ENCODE data around the gene UCK2. TPM values are rescaled to one million over a fixed set of nuclear protein-coding genes. Genes with fewer than 3 reads are reported as not detected.

The UCK2 gene
- total RNA-seq, 1 experiment from 2014 or later: 67.2 TPM

DNA sequence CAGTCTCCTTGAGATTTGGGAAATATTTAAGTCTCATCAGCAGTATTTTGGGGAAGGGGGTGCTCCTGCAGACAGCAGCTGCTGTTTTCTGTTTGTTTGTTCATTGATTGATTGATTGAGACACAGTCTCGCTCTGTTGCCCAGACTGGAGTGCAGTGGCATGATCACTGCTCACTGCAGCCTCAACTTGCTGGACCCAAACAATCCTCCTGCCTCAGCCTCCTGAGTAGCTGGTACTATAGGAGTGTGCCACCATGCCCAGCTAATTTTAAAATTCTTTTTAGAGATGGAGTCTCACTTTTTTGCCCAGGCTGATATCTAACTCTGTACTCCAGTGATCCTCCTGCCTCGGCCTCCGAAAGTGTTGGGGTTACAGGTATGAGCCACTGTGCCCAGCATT is 18.2 kb downstream of the UCK2 start:
- no TSS peak for BruUV-seq (replicated peaks)
- ChIA-PET POLR2A (no interaction called here), CTCF (interaction anchor here (0.6 to 0.8 kb wide), 2 partner anchors 17 to 79 kb away, joined by 3 read pairs; no protein-coding TSS in a partner anchor)
- H3K36me3 ChIP-seq (ENCODE audit: control insufficient read depth, insufficient read depth, low read length): no peaks in the 10 kb centered on the region
- H3K4me3 ChIP-seq (ENCODE audit: low read depth, low read length): no peak overlapping the region
- TF ChIP-seq, protein P1, sequence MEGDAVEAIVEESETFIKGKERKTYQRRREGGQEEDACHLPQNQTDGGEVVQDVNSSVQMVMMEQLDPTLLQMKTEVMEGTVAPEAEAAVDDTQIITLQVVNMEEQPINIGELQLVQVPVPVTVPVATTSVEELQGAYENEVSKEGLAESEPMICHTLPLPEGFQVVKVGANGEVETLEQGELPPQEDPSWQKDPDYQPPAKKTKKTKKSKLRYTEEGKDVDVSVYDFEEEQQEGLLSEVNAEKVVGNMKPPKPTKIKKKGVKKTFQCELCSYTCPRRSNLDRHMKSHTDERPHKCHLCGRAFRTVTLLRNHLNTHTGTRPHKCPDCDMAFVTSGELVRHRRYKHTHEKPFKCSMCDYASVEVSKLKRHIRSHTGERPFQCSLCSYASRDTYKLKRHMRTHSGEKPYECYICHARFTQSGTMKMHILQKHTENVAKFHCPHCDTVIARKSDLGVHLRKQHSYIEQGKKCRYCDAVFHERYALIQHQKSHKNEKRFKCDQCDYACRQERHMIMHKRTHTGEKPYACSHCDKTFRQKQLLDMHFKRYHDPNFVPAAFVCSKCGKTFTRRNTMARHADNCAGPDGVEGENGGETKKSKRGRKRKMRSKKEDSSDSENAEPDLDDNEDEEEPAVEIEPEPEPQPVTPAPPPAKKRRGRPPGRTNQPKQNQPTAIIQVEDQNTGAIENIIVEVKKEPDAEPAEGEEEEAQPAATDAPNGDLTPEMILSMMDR (IDR thresholded peaks at IDR 0.05; ENCODE audit: insufficient read depth in 1 of 2, low read depth in 1 of 2, low read length in 1 of 2, severe bottlenecking in 1 of 2, unreplicated experiment in 1 of 2): no peak
- H3K4me1 ChIP-seq: peaks cover 19% of the 10 kb centered on the region; the same call in 1 of the 2 replicates
- H3K4me1 Mint-ChIP-seq (ENCODE audit: low read depth, unreplicated experiment): peaks cover 25% of the 10 kb centered on the region
- H3K9me3 Mint-ChIP-seq (ENCODE audit: unreplicated experiment): no peaks in the 10 kb centered on the region
- DNase-seq: no peak
- H3K9me3 ChIP-seq: no peaks in the 10 kb centered on the region
- H3K27me3 ChIP-seq (replicated peaks; ENCODE audit: control insufficient read depth, insufficient read depth, low read length): no peaks in the 10 kb centered on the region
- H3K36me3 Mint-ChIP-seq (ENCODE audit: insufficient read depth, unreplicated experiment): no peaks in the 10 kb centered on the region
- H3K4me3 Mint-ChIP-seq (ENCODE audit: unreplicated experiment): no peak overlapping the region
- no peak overlapping the region for H3K27ac Mint-ChIP-seq (ENCODE audit: unreplicated experiment)
- intact Hi-C loops (cut with micrococcal nuclease; ENCODE audit: unreplicated experiment): no loop called here
- no peaks in the 10 kb centered on the region for H3K27me3 Mint-ChIP-seq (ENCODE audit: insufficient read depth, unreplicated experiment)

DNA sequence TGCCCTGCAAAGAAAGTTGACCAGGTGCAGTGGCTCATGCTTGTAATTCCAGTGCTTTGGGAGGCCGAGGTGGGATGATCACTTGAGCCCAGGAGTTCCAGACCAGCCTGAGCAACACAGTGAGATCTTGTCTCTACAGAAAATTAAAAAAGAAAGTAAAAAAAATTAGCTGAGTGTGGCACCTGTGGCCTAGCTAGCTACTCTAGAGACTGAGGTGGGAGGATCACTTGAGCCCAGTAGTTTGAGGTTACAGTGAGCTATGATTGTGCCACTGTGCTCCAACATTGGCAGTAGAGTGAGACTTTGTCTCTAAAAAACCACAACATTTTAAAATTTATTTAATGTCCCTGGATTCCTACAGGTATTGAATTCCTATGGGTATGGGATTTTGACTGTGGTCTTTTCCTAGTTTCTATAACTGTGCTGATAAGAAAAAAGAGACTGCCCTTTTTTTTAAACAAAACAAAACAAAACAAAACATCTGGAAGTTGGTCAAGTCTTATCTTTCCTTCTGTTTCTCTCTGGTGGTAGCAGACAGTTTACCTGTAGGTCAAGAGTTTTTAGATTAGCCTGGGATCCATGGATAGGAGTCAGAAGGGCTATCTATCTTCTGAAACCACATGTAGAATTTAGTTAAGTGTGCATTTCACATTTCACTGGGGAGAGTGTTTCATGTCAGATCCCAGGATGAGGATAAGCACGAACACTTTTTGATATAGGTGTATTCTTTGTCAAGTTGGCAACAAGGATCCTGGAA is 18.8 kb downstream of the UCK2 start:
- ChIA-PET CTCF (no interaction called here), POLR2A (no interaction called here)
- H3K4me3 ChIP-seq (ENCODE audit: low read depth, low read length): no peak overlapping the region
- Mint-ChIP-seq H3K27me3 (ENCODE audit: insufficient read depth, unreplicated experiment) (no peaks in the 10 kb centered on the region), H3K36me3 (ENCODE audit: insufficient read depth, unreplicated experiment) (no peaks in the 10 kb centered on the region), H3K4me1 (ENCODE audit: low read depth, unreplicated experiment) (peaks cover 25% of the 10 kb centered on the region), H3K4me3 (ENCODE audit: unreplicated experiment) (no peak overlapping the region), H3K9me3 (ENCODE audit: unreplicated experiment) (no peaks in the 10 kb centered on the region), H3K27ac (ENCODE audit: unreplicated experiment) (no peak overlapping the region)
- BruUV-seq (replicated peaks): no TSS peak
- intact Hi-C loops (cut with micrococcal nuclease; ENCODE audit: unreplicated experiment): no loop called here
- no peak for DNase-seq
- TF ChIP-seq, protein P1 (IDR thresholded peaks at IDR 0.05; ENCODE audit: insufficient read depth in 1 of 2, low read depth in 1 of 2, low read length in 1 of 2, severe bottlenecking in 1 of 2, unreplicated experiment in 1 of 2): no peak
- no peaks in the 10 kb centered on the region for H3K9me3 ChIP-seq
- no peaks in the 10 kb centered on the region for H3K36me3 ChIP-seq (ENCODE audit: control insufficient read depth, insufficient read depth, low read length)
- H3K27me3 ChIP-seq (replicated peaks; ENCODE audit: control insufficient read depth, insufficient read depth, low read length): no peaks in the 10 kb centered on the region
- H3K4me1 ChIP-seq: peaks cover 16% of the 10 kb centered on the region; the same call in 1 of the 2 replicates

DNA sequence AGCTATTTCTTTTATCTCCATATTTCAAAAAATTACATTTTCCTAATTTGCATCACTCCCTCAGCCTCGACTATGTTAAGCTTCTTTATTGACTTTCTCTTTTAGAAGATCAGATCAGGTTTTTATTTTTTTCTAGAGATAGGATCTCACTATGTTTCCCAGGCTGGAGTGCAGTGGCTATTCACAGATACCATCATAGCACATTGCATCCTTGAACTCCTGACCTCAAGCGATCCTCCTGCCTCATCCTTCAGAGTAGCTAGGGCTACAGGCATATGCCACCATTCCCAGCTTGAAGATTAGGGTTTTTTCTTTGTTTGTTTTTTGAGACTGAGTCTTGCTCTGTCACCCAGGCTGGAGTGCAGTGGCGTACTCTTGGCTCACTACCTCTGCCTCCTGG is 20.1 kb downstream of the UCK2 start:
- no TSS peak for BruUV-seq (replicated peaks)
- POLR2A ChIA-PET: no interaction called here
- Histone ChIP-seq H3K4me3 (ENCODE audit: low read depth, low read length) (no peak overlapping the region), H3K4me1 (peaks cover 3% of the 10 kb centered on the region; the same call in 1 of the 2 replicates), H3K27me3 (replicated peaks; ENCODE audit: control insufficient read depth, insufficient read depth, low read length) (no peaks in the 10 kb centered on the region), H3K9me3 (no peaks in the 10 kb centered on the region), H3K36me3 (ENCODE audit: control insufficient read depth, insufficient read depth, low read length) (no peaks in the 10 kb centered on the region)
- TF ChIP-seq, protein P1 (IDR thresholded peaks at IDR 0.05; ENCODE audit: insufficient read depth in 1 of 2, low read depth in 1 of 2, low read length in 1 of 2, severe bottlenecking in 1 of 2, unreplicated experiment in 1 of 2): no peak
- no peaks in the 10 kb centered on the region for H3K9me3 Mint-ChIP-seq (ENCODE audit: unreplicated experiment)
- H3K27ac Mint-ChIP-seq (ENCODE audit: unreplicated experiment): no peak overlapping the region
- no peaks in the 10 kb centered on the region for H3K27me3 Mint-ChIP-seq (ENCODE audit: insufficient read depth, unreplicated experiment)
- H3K4me1 Mint-ChIP-seq (ENCODE audit: low read depth, unreplicated experiment): peaks cover 17% of the 10 kb centered on the region
- intact Hi-C loops (cut with micrococcal nuclease; ENCODE audit: unreplicated experiment): no loop called here
- no peak overlapping the region for H3K4me3 Mint-ChIP-seq (ENCODE audit: unreplicated experiment)
- no peak for DNase-seq
- H3K36me3 Mint-ChIP-seq (ENCODE audit: insufficient read depth, unreplicated experiment): no peaks in the 10 kb centered on the region
- CTCF ChIA-PET: interaction anchor here (1.2 kb wide), 1 partner anchor 19 kb away, joined by 3 read pairs; no protein-coding TSS in a partner anchor
